GM12878 (cell line): ENCODE measurements around the gene HYCC1. TPM values are rescaled to one million over a fixed set of nuclear protein-coding genes. Genes with fewer than 3 reads are reported as not detected.

Experiments used
- ATAC-seq: fragments of 200-7000 bp; cut with Tn5 transposase; 3 replicates; pipeline ENCODE4 v1.9.1; 2020; ENCODE audit warnings: mild to moderate bottlenecking, moderate library complexity
- BruUV-seq: library from RNA; stranded (reverse); fragments of 400-500 nt; replicated peaks from 2 replicates; lab custom pipeline; 2021; lab: Mats Ljungman, UMichigan
- CTCF ChIA-PET: fragments of 300-600 bp; sonication (Branson Sonifier 250); formaldehyde crosslinking; extraction: SDS; loops from one replicate; lab custom pipeline; 2021; ENCODE audit warnings: inconsistent platforms; lab: Yijun Ruan, JAX
- POLR2A ChIA-PET: fragments of 350-600 bp; formaldehyde crosslinking; extraction: SDS; loops from one replicate; lab custom pipeline; 2021; ENCODE audit warnings: inconsistent platforms; lab: Charles Lee
- RAD21 ChIA-PET: fragments of 300-600 bp; sonication (Branson Sonifier 250); formaldehyde crosslinking; loops from one replicate; lab custom pipeline; 2023; ENCODE audit warnings: antibody characterized with exemption; ENCODE audit not compliant: unreplicated experiment; lab: Charles Lee
- SMC1A ChIA-PET: fragments of 300-600 bp; sonication (Branson Sonifier 250); formaldehyde crosslinking; loops from one replicate; lab custom pipeline; 2023; ENCODE audit not compliant: unreplicated experiment, uncharacterized antibody; lab: Charles Lee
- DNase-seq: peaks from one replicate; pipeline ENCODE4 v3.0.0-alpha.2; 2011; ENCODE audit warnings: low read depth, low spot score
- FAIRE-seq: peaks from 3 replicates; lab custom pipeline; 2011; peaks lifted over from hg19 to GRCh38; lab: Jason Lieb, UNC
- H2AFZ ChIP-seq: 2 replicates; pipeline ENCODE4 v1.6.0; 2011; ENCODE audit warnings: low read depth, low read length, control low read depth; ENCODE audit not compliant: control insufficient read depth
- H3K27ac ChIP-seq: 2 replicates; pipeline ENCODE4 v1.5.1; 2011; ENCODE audit warnings: control low read depth; ENCODE audit not compliant: control insufficient read depth, insufficient read depth
- H3K27me3 ChIP-seq, 2 experiments: replicated peaks in 1 of 2; 2 replicates each; pipeline versions ENCODE4 v1.6.0 to v1.6.1; 2011; ENCODE audit warnings: low read length in 1 of 2; ENCODE audit not compliant: control insufficient read depth in 2 of 2, insufficient read depth in 2 of 2
- H3K36me3 ChIP-seq, 2 experiments: 2 replicates each; pipeline ENCODE4 v1.5.1; 2011; ENCODE audit warnings: low read length in 1 of 2; ENCODE audit not compliant: control insufficient read depth in 2 of 2, insufficient read depth in 2 of 2
- H3K4me1 ChIP-seq: 2 replicates; pipeline ENCODE4 v1.6.1; 2011; ENCODE audit warnings: mild to moderate bottlenecking, low read length, moderate library complexity, mixed read lengths; ENCODE audit not compliant: control insufficient read depth, insufficient read depth
- H3K4me2 ChIP-seq: 2 replicates; pipeline ENCODE4 v1.6.0; 2011; ENCODE audit warnings: control low read depth; ENCODE audit not compliant: control insufficient read depth, insufficient read depth
- H3K4me3 ChIP-seq: fragments of 200-600 bp; sonication (generic); 2 replicates; pipeline ENCODE4 v1.5.1; 2016
- H3K79me2 ChIP-seq: 2 replicates; pipeline ENCODE4 v1.6.0; 2011; ENCODE audit warnings: low read length; ENCODE audit not compliant: control insufficient read depth, insufficient read depth
- H3K9ac ChIP-seq: 2 replicates; pipeline ENCODE4 v1.8.0; 2011; ENCODE audit warnings: low read length, control low read depth, mixed read lengths; ENCODE audit not compliant: control insufficient read depth, insufficient read depth
- H3K9me3 ChIP-seq: replicated peaks from 3 replicates; pipeline ENCODE4 v1.5.1; 2011; ENCODE audit warnings: mild to moderate bottlenecking, low read length; ENCODE audit not compliant: control insufficient read depth, insufficient read depth
- H4K20me1 ChIP-seq: 2 replicates; pipeline ENCODE4 v1.6.0; 2011; ENCODE audit not compliant: control insufficient read depth, insufficient read depth
- BHLHE40 ChIP-seq, 2 experiments: fragments of 450-650 bp in 1 of 2; IDR thresholded peaks; 2 replicates each; pipeline ENCODE4 v1.6.1; 2011 to 2017; ENCODE audit warnings: low read depth in 2 of 2, borderline replicate concordance in 1 of 2, improper control_type of control experiment in 1 of 2, low read length in 1 of 2, mild to moderate bottlenecking in 1 of 2
- CREM ChIP-seq: IDR thresholded peaks from 2 replicates; pipeline ENCODE4 v1.6.1; 2014; ENCODE audit warnings: antibody characterized with exemption, low read depth
- CTCF ChIP-seq, 3 experiments: IDR thresholded peaks in 2 of 3; conservative IDR thresholded peaks in 1 of 3; 2 replicates each; pipeline ENCODE4 v1.5.1; 2011; ENCODE audit warnings: low read depth in 3 of 3, low read length in 3 of 3, mild to moderate bottlenecking in 3 of 3, control low read depth in 2 of 3, moderate library complexity in 2 of 3, inconsistent platforms in 1 of 3, mixed read lengths in 1 of 3; ENCODE audit not compliant: control insufficient read depth in 2 of 3, insufficient read depth in 1 of 3; ENCODE audit errors: extremely low read depth in 1 of 3
- DPF2 ChIP-seq: fragments of 450-650 bp; IDR thresholded peaks from 2 replicates; pipeline ENCODE4 v1.6.1; 2017; ENCODE audit warnings: mild to moderate bottlenecking
- EGR1 ChIP-seq, 2 experiments: IDR thresholded peaks; 1 replicate in 1 of 2; 2 replicates in 1 of 2; pipeline ENCODE4 v1.6.1; 2011 to 2012; ENCODE audit warnings: low read depth in 2 of 2, low read length in 2 of 2, borderline replicate concordance in 1 of 2, mild to moderate bottlenecking in 1 of 2, moderate library complexity in 1 of 2
- ESRRA ChIP-seq: IDR thresholded peaks from 2 replicates; pipeline ENCODE4 v1.6.1; 2012; ENCODE audit warnings: mild to moderate bottlenecking, low read length, improper control_type of control experiment
- FOXK2 ChIP-seq: fragments of 450-650 bp; IDR thresholded peaks from 2 replicates; pipeline ENCODE4 v1.6.1; 2017; ENCODE audit warnings: mild to moderate bottlenecking, moderate library complexity
- FOXM1 ChIP-seq: IDR thresholded peaks from 2 replicates; pipeline ENCODE4 v1.6.1; 2012; ENCODE audit warnings: low read depth, mild to moderate bottlenecking, inconsistent platforms, low read length, moderate library complexity
- HDGF ChIP-seq: fragments of 450-650 bp; IDR thresholded peaks from 2 replicates; pipeline ENCODE4 v1.6.1; 2016; ENCODE audit warnings: antibody characterized with exemption
- IKZF1 ChIP-seq: fragments of 450-650 bp; conservative IDR thresholded peaks from 2 replicates; pipeline ENCODE4 v1.6.1; 2017; ENCODE audit warnings: antibody characterized with exemption, mild to moderate bottlenecking
- JUNB ChIP-seq: IDR thresholded peaks from 2 replicates; pipeline ENCODE4 v1.6.1; 2016; ENCODE audit warnings: antibody characterized with exemption, mild to moderate bottlenecking
- LARP7 ChIP-seq: fragments of 450-650 bp; IDR thresholded peaks from 2 replicates; pipeline ENCODE4 v1.6.1; 2017; ENCODE audit warnings: mild to moderate bottlenecking
- MTA3 ChIP-seq: IDR thresholded peaks from 2 replicates; pipeline ENCODE4 v1.6.1; 2012; ENCODE audit warnings: low read length, inconsistent platforms, borderline replicate concordance
- PRDM15 ChIP-seq: fragments of 450-650 bp; formaldehyde crosslinking; IDR thresholded peaks from 2 replicates; pipeline ENCODE4 v1.4.0; 2020; ENCODE audit warnings: mild to moderate bottlenecking, moderate library complexity
- SIN3A ChIP-seq: IDR thresholded peaks from 2 replicates; pipeline ENCODE4 v1.6.1; 2012; ENCODE audit warnings: low read depth, low read length, improper control_type of control experiment
- SKIL ChIP-seq: fragments of 450-650 bp; IDR thresholded peaks from 2 replicates; pipeline ENCODE4 v1.6.1; 2017; ENCODE audit warnings: mild to moderate bottlenecking, low read depth, inconsistent platforms; ENCODE audit not compliant: poor library complexity, severe bottlenecking
- SMARCA5 ChIP-seq: fragments of 450-650 bp; IDR thresholded peaks from 2 replicates; pipeline ENCODE4 v1.6.1; 2017; ENCODE audit warnings: mild to moderate bottlenecking
- STAT3 ChIP-seq: IDR thresholded peaks from 2 replicates; pipeline ENCODE4 v1.6.1; 2011; ENCODE audit warnings: low read depth, low read length, improper control_type of control experiment
- WGBS: methylation state at CpG from one replicate; pipeline ENCODE4 v1.1.6; 2016; ENCODE audit warnings: low lambda C conversion rate; ENCODE audit not compliant: insufficient replicate concordance, insufficient coverage; ENCODE audit errors: missing lambda C conversion rate; 5-methylcytosine and 5-hydroxymethylcytosine counted together
- in situ Hi-C: fragments of 300-500 bp; cut with MboI; formaldehyde crosslinking; loops from 9 replicates; pipeline ENCODE4 v1.14.3; 2018; ENCODE audit warnings: mixed read lengths
- intact Hi-C: fragments of 100-400 bp; cut with micrococcal nuclease; formaldehyde crosslinking; loops from one replicate; pipeline ENCODE4 v1.14.2; 2022; ENCODE audit not compliant: unreplicated experiment
- polyA plus RNA-seq, 11 experiments: library from polyadenylated mRNA; depleted of rRNA in 4 of 11; unstranded in 6 of 11; stranded (reverse) in 5 of 11; fragments of >200 nt; fragmentation: Nextera tagmentation in 4 of 11; fragmentation: Illumina TruSeq in 1 of 11; extraction: Ambion mirVana in 4 of 11; extraction: Trizol in 1 of 11; gene quantifications; 1 replicate in 1 of 11; 2 replicates in 10 of 11; pipeline versions ENCODE4 v1.2.1 to v1.2.3, GENCODE V29; 2011 to 2016; ENCODE audit warnings: inconsistent platforms in 2 of 11, missing spikeins in 2 of 11, low read depth in 1 of 11
- total RNA-seq, 4 experiments: library from RNA; depleted of rRNA in 3 of 4; stranded (reverse); fragments of >200 nt in 3 of 4; fragmentation: Illumina TruSeq in 1 of 4; extraction: Trizol in 1 of 4; gene quantifications; 2 replicates each; pipeline versions ENCODE4 v1.2.1 to v1.2.3, GENCODE V29; 2013 to 2021

HYCC1 gene
- total and polyA plus RNA-seq, 10 of the 15 experiments (the other 5 are each of a cell fraction or from before 2014, with no cell fraction given) = 8.5 to 62.9 (median 33.1) TPM

GRCh38 chr7:23062452-23062851 is 48.5 kb upstream of the HYCC1 start:
- SMC1A ChIA-PET = no interaction called here
- H3K4me2 ChIP-seq = no peak overlapping the region

More at GRCh38 chr7:23062452-23062851, 48.5 kb upstream of the HYCC1 start:
- Histone ChIP-seq H3K27me3 (no peaks in the 10 kb centered on the region), H4K20me1 (no peaks in the 10 kb centered on the region), H3K36me3 (no peaks in the 10 kb centered on the region), H3K4me1 (no peaks in the 10 kb centered on the region), H2AFZ (no peak overlapping the region), H3K27ac (no peak overlapping the region), H3K4me3 (no peak overlapping the region), H3K79me2 (no peaks in the 10 kb centered on the region), H3K9me3 (no peaks in the 10 kb centered on the region), H3K9ac (no peak overlapping the region)
- no peak for TF ChIP-seq ESRRA
- no peak for TF ChIP-seq DPF2
- TF ChIP-seq SKIL = no peak
- no peak for TF ChIP-seq MTA3
- no peak for TF ChIP-seq FOXK2
- TF ChIP-seq SIN3A = no peak
- TF ChIP-seq LARP7 = no peak
- no peak for TF ChIP-seq STAT3
- no peak for TF ChIP-seq IKZF1
- TF ChIP-seq SMARCA5 = no peak
- no peak for TF ChIP-seq JUNB
- no peak for TF ChIP-seq CREM
- no peak for TF ChIP-seq CTCF (IDR thresholded peaks at IDR 0.05 in 2 of 3, conservative IDR thresholded peaks at IDR 0.05 in 1 of 3; ENCODE audit: control insufficient read depth in 2 of 3, extremely low read depth in 1 of 3, insufficient read depth in 1 of 3, low read depth in 3 of 3, low read length in 3 of 3)
- TF ChIP-seq PRDM15 (CRISPR knock-in tag) = no peak
- TF ChIP-seq EGR1 (IDR thresholded peaks at IDR 0.05; ENCODE audit: borderline replicate concordance in 1 of 2, low read depth in 2 of 2, low read length in 2 of 2) = no peak
- TF ChIP-seq FOXM1 = no peak
- no peak for TF ChIP-seq BHLHE40 (IDR thresholded peaks at IDR 0.05; ENCODE audit: borderline replicate concordance in 1 of 2, low read depth in 2 of 2, low read length in 1 of 2)
- TF ChIP-seq HDGF = no peak
- 81% methylated on average over 6 of the region's 7 CpGs for WGBS
- POLR2A ChIA-PET = no interaction called here
- in situ Hi-C loops (no loop called here), intact Hi-C loops (no loop called here)
- no peak for DNase-seq
- RAD21 ChIA-PET = no interaction called here
- CTCF ChIA-PET = no interaction called here
- BruUV-seq = no TSS peak
- no peak for FAIRE-seq
- no peak for ATAC-seq
